HEK293T (cell line): ENCODE data around the gene SLC34A1.

Experiments
- ARNT ChIP-seq: fragments of 450-650 bp; IDR thresholded peaks from 2 replicates; pipeline ENCODE4 v1.6.1; 2017; ENCODE audit warnings: mild to moderate bottlenecking
- BHLHE40 ChIP-seq: fragments of 450-650 bp; IDR thresholded peaks from 2 replicates; pipeline ENCODE4 v1.6.1; 2016; ENCODE audit warnings: mild to moderate bottlenecking, moderate library complexity, borderline replicate concordance
- FOXA1 ChIP-seq: fragments of 450-650 bp; IDR thresholded peaks from 2 replicates; pipeline ENCODE4 v1.6.1; 2016; ENCODE audit warnings: mild to moderate bottlenecking
- SP1 ChIP-seq: fragments of 450-650 bp; IDR thresholded peaks from 2 replicates; pipeline ENCODE4 v1.6.1; 2017

GRCh38 chr5:177431317-177432142, 47.3 kb downstream of the SLC34A1 start:
- TF ChIP-seq BHLHE40 (no peak), FOXA1 (no peak), SP1 (no peak), ARNT (no peak)
